Activated CD8-positive, alpha-beta memory T cell treated with anti-CD3 and anti-CD28 coated beads, Interleukin-2, amount 10 ng/mL, durations not matched to agents 7 days and 5 days (primary cell): ENCODE results near the gene TJP1. TPM values are rescaled to one million over a fixed set of nuclear protein-coding genes. Genes with fewer than 3 reads are reported as not detected.
"Not testable (repeated sequence)": the region's sequence is repeated elsewhere in the genome, so short reads cannot be mapped to it uniquely, and the experiment has no call there.

Experiments used
- ATAC-seq: fragments of 150-1000 bp; cut with Tn5 transposase; one replicate; pipeline ENCODE4 v1.10.0; 2021; ENCODE audit warnings: moderate library complexity
- CTCF ChIA-PET: fragments of 350-600 bp; sonication (Branson Sonifier 250); formaldehyde crosslinking; loops from one replicate; lab custom pipeline; 2021; ENCODE audit warnings: antibody characterized with exemption; lab: Charles Lee
- DNase-seq: peaks from one replicate; pipeline ENCODE4 v3.0.0-alpha.2; 2020
- H3K27ac Mint-ChIP-seq: one replicate; pipeline ENCODE4 v1.8.0; 2021; ENCODE audit warnings: mild to moderate bottlenecking, mixed read lengths
- H3K27me3 Mint-ChIP-seq: one replicate; pipeline ENCODE4 v1.8.0; 2021; ENCODE audit warnings: mixed read lengths
- H3K36me3 Mint-ChIP-seq: one replicate; pipeline ENCODE4 v1.8.0; 2021; ENCODE audit warnings: mild to moderate bottlenecking, mixed read lengths
- H3K4me1 Mint-ChIP-seq: one replicate; pipeline ENCODE4 v1.8.0; 2021; ENCODE audit warnings: mixed read lengths
- H3K4me3 Mint-ChIP-seq: one replicate; pipeline ENCODE4 v1.8.0; 2021; ENCODE audit warnings: mild to moderate bottlenecking, moderate library complexity, mixed read lengths
- H3K9me3 Mint-ChIP-seq: one replicate; pipeline ENCODE4 v1.8.0; 2022; ENCODE audit warnings: low read depth, mixed read lengths
- total RNA-seq, 2 experiments: library from RNA; stranded (reverse); gene quantifications; one replicate each; pipeline ENCODE4 v1.2.3, GENCODE V29; 2021

Gene TJP1
- total RNA-seq, 2 experiments from 2014 or later, result not detected

GRCh38 chr15:29778382-29778781 lies 43.9 kb downstream of the TJP1 start:
- Mint-ChIP-seq H3K4me1 (no peaks in the 10 kb centered on the region), H3K9me3 (no peaks in the 10 kb centered on the region), H3K27ac (no peak overlapping the region), H3K4me3 (no peak overlapping the region), H3K27me3 (peaks cover 19% of the 10 kb centered on the region), H3K36me3 (no peaks in the 10 kb centered on the region)
- CTCF ChIA-PET, result no interaction called here
- no peak for DNase-seq
- ATAC-seq, result no peak

- H3K27me3 Mint-ChIP-seq, result peaks cover 19% of the 10 kb centered on the region
- CTCF ChIA-PET, result no interaction called here
- DNase-seq, result no peak
Observed at GRCh38 chr15:29776859-29777258, 45.4 kb downstream of the TJP1 start.

GRCh38 chr15:29774900-29775299 lies 47.4 kb downstream of the TJP1 start:
- Mint-ChIP-seq H3K27me3 (peaks cover 14% of the 10 kb centered on the region), H3K27ac (no peak overlapping the region), H3K4me3 (no peak overlapping the region), H3K36me3 (no peaks in the 10 kb centered on the region), H3K9me3 (no peaks in the 10 kb centered on the region), H3K4me1 (no peaks in the 10 kb centered on the region)
- DNase-seq, result no peak
- ATAC-seq, result no peak
- CTCF ChIA-PET, result no interaction called here

More at GRCh38 chr15:29776859-29777258, 45.4 kb downstream of the TJP1 start:
- H3K27ac Mint-ChIP-seq, result no peak overlapping the region
- no peaks in the 10 kb centered on the region for H3K4me1 Mint-ChIP-seq
- no peaks in the 10 kb centered on the region for H3K36me3 Mint-ChIP-seq
- H3K9me3 Mint-ChIP-seq, result no peaks in the 10 kb centered on the region
- H3K4me3 Mint-ChIP-seq, result no peak overlapping the region
- ATAC-seq, result no peak

- H3K4me1 Mint-ChIP-seq, result no peaks in the 10 kb centered on the region
Observed at GRCh38 chr15:29773816-29774215, 48.5 kb downstream of the TJP1 start.

GRCh38 chr15:29773000-29773399 lies 49.3 kb downstream of the TJP1 start:
- CTCF ChIA-PET, result no interaction called here
- DNase-seq (no peak), ATAC-seq (no peak)
- Mint-ChIP-seq H3K4me1 (no peaks in the 10 kb centered on the region), H3K27ac (no peak overlapping the region), H3K27me3 (peaks cover 14% of the 10 kb centered on the region), H3K4me3 (no peak overlapping the region), H3K36me3 (no peaks in the 10 kb centered on the region), H3K9me3 (no peaks in the 10 kb centered on the region)

More at GRCh38 chr15:29773816-29774215, 48.5 kb downstream of the TJP1 start:
- no peak for DNase-seq
- no peak for ATAC-seq
- CTCF ChIA-PET, result no interaction called here
- Mint-ChIP-seq H3K4me3 (no peak overlapping the region), H3K27ac (no peak overlapping the region), H3K27me3 (peaks cover 14% of the 10 kb centered on the region), H3K36me3 (no peaks in the 10 kb centered on the region), H3K9me3 (no peaks in the 10 kb centered on the region)

- no peak overlapping the region for H3K4me3 Mint-ChIP-seq
- H3K27ac Mint-ChIP-seq, result no peak overlapping the region
- peaks cover 21% of the 10 kb centered on the region for H3K27me3 Mint-ChIP-seq
- H3K4me1 Mint-ChIP-seq, result no peaks in the 10 kb centered on the region
- no peaks in the 10 kb centered on the region for H3K9me3 Mint-ChIP-seq
- no peak for ATAC-seq
- CTCF ChIA-PET, result no interaction called here
- DNase-seq, result no peak
- no peaks in the 10 kb centered on the region for H3K36me3 Mint-ChIP-seq
Observed at GRCh38 chr15:29770796-29771195, 51.5 kb downstream of the TJP1 start.

- ATAC-seq, result no peak
- Mint-ChIP-seq H3K27me3 (peaks cover 24% of the 10 kb centered on the region), H3K4me1 (no peaks in the 10 kb centered on the region), H3K9me3 (no peaks in the 10 kb centered on the region), H3K4me3 (no peak overlapping the region), H3K27ac (no peak overlapping the region), H3K36me3 (no peaks in the 10 kb centered on the region)
- CTCF ChIA-PET, result no interaction called here
- no peak for DNase-seq
Observed at GRCh38 chr15:29765898-29766527, 56.3 kb downstream of the TJP1 start.

- ATAC-seq (no peak), DNase-seq (no peak)
- H3K27ac Mint-ChIP-seq, result no peak overlapping the region
- H3K4me1 Mint-ChIP-seq, result no peaks in the 10 kb centered on the region
- CTCF ChIA-PET, result no interaction called here
- H3K27me3 Mint-ChIP-seq, result peaks cover 24% of the 10 kb centered on the region
- H3K36me3 Mint-ChIP-seq, result no peaks in the 10 kb centered on the region
- no peak overlapping the region for H3K4me3 Mint-ChIP-seq
- H3K9me3 Mint-ChIP-seq, result no peaks in the 10 kb centered on the region
Observed at GRCh38 chr15:29765234-29765841, 56.9 kb downstream of the TJP1 start.

GRCh38 chr15:29759596-29759995 lies 62.7 kb downstream of the TJP1 start:
- CTCF ChIA-PET, result no interaction called here
- no peaks in the 10 kb centered on the region for H3K9me3 Mint-ChIP-seq

GRCh38 chr15:29756358-29757267 lies 65.7 kb downstream of the TJP1 start:
- no peaks in the 10 kb centered on the region for H3K9me3 Mint-ChIP-seq
- peaks cover 24% of the 10 kb centered on the region for H3K27me3 Mint-ChIP-seq
- ATAC-seq, result no peak
- CTCF ChIA-PET, result no interaction called here
- H3K27ac Mint-ChIP-seq, result no peak overlapping the region
- DNase-seq, result no peak
- H3K4me1 Mint-ChIP-seq, result no peaks in the 10 kb centered on the region
- H3K36me3 Mint-ChIP-seq, result no peaks in the 10 kb centered on the region
- H3K4me3 Mint-ChIP-seq, result no peak overlapping the region

More at GRCh38 chr15:29759596-29759995, 62.7 kb downstream of the TJP1 start:
- DNase-seq, result no peak
- ATAC-seq, result no peak
- Mint-ChIP-seq H3K27me3 (peaks cover 29% of the 10 kb centered on the region), H3K4me3 (no peak overlapping the region), H3K4me1 (no peaks in the 10 kb centered on the region), H3K27ac (no peak overlapping the region), H3K36me3 (no peaks in the 10 kb centered on the region)

GRCh38 chr15:29754009-29754408 lies 68.3 kb downstream of the TJP1 start:
- H3K4me1 Mint-ChIP-seq, result not testable (repeated sequence)

GRCh38 chr15:29753506-29753905 lies 68.8 kb downstream of the TJP1 start:
- Mint-ChIP-seq H3K27ac (no peak overlapping the region), H3K4me1 (no peaks in the 10 kb centered on the region), H3K9me3 (no peaks in the 10 kb centered on the region), H3K36me3 (no peaks in the 10 kb centered on the region), H3K27me3 (peaks cover 23% of the 10 kb centered on the region), H3K4me3 (no peak overlapping the region)
- ATAC-seq (no peak), DNase-seq (no peak)
- CTCF ChIA-PET, result no interaction called here

More at GRCh38 chr15:29754009-29754408, 68.3 kb downstream of the TJP1 start:
- ATAC-seq, CTCF ChIA-PET, H3K4me3 Mint-ChIP-seq, H3K9me3 Mint-ChIP-seq, DNase-seq, H3K36me3 Mint-ChIP-seq, H3K27ac Mint-ChIP-seq: not testable (repeated sequence)
- H3K27me3 Mint-ChIP-seq, result peaks cover 25% of the 10 kb centered on the region

GRCh38 chr15:29750754-29751153 lies 71.5 kb downstream of the TJP1 start:
- peaks cover 9% of the 10 kb centered on the region for H3K27me3 Mint-ChIP-seq
- no peaks in the 10 kb centered on the region for H3K4me1 Mint-ChIP-seq
- H3K27ac Mint-ChIP-seq, result no peak overlapping the region
- CTCF ChIA-PET, result no interaction called here
- no peak overlapping the region for H3K4me3 Mint-ChIP-seq
- no peaks in the 10 kb centered on the region for H3K9me3 Mint-ChIP-seq
- H3K36me3 Mint-ChIP-seq, result no peaks in the 10 kb centered on the region
- no peak for ATAC-seq
- DNase-seq, result no peak
